Thyroid gland (tissue), 4 donors: ENCODE data around the gene UBE4A. TPM values are rescaled to one million over a fixed set of nuclear protein-coding genes. Genes with fewer than 3 reads are reported as not detected.

Source experiments
- DNase-seq, 2 donors: peaks; one replicate each; pipeline ENCODE4 v3.0.0-alpha.2; 2019
- H3K27ac ChIP-seq, 3 donors: fragments of 200-600 bp; sonication (generic); 1 replicate in 2 of 3; 2 replicates in 1 of 3; pipeline ENCODE4 v1.5.1; 2016 to 2019; ENCODE audit warnings: mild to moderate bottlenecking in 1 of 3, moderate library complexity in 1 of 3
- H3K27me3 ChIP-seq: fragments of 200-600 bp; sonication (generic); one replicate; pipeline ENCODE4 v1.5.1; 2019
- H3K36me3 ChIP-seq, 2 donors: fragments of 200-600 bp; sonication (generic); one replicate each; pipeline ENCODE4 v1.5.1; 2016 to 2019
- H3K4me1 ChIP-seq, 2 donors: fragments of 200-600 bp; sonication (generic); one replicate each; pipeline ENCODE4 v1.5.1; 2017 to 2019
- H3K4me3 ChIP-seq, 3 donors: fragments of 200-600 bp; sonication (generic); replicated peaks in 1 of 3; 1 replicate in 2 of 3; 2 replicates in 1 of 3; pipeline ENCODE4 v1.5.1; 2016; ENCODE audit warnings: mild to moderate bottlenecking in 1 of 3
- H3K9me3 ChIP-seq: fragments of 200-600 bp; sonication (generic); one replicate; pipeline ENCODE4 v1.5.1; 2017
- CTCF ChIP-seq, 6 experiments: fragments of 200-600 bp in 3 of 6; fragments of 450-650 bp in 3 of 6; sonication (generic) in 3 of 6; IDR thresholded peaks; one replicate each; pipeline ENCODE4 v1.5.1; 2016 to 2019; ENCODE audit warnings: antibody characterized with exemption in 6 of 6, mild to moderate bottlenecking in 2 of 6, inconsistent platforms in 1 of 6, moderate library complexity in 1 of 6
- POLR2A ChIP-seq, 2 donors: fragments of 450-650 bp; IDR thresholded peaks; one replicate each; pipeline ENCODE4 v1.6.1; 2017; ENCODE audit warnings: antibody characterized with exemption in 2 of 2, mild to moderate bottlenecking in 2 of 2, moderate library complexity in 1 of 2
- WGBS, 2 donors: methylation state at CpG; one replicate each; pipeline ENCODE4 v1.1.5; 2017; 5-methylcytosine and 5-hydroxymethylcytosine counted together
- intact Hi-C: fragments of 100-400 bp; cut with DNase I; formaldehyde crosslinking; loops from one replicate; pipeline ENCODE4 v1.15.1; 2023
- total RNA-seq, 4 donors: library from RNA; depleted of rRNA; stranded (reverse); fragments of >200 nt; gene quantifications; one replicate each; pipeline ENCODE4 v1.2.3, GENCODE V29; 2016

The UBE4A gene
- total RNA-seq, 4 donors from 2014 or later: 42.7 to 57.3 (median 48.2) TPM

- no peaks in the 10 kb centered on the region for H3K27me3 ChIP-seq
- DNase-seq: peak; percentile 8 to 20
- no peaks in the 10 kb centered on the region for H3K9me3 ChIP-seq
- peak overlapping the region; percentile 71 to 91 (median 91) for H3K27ac ChIP-seq
- intact Hi-C loops: loop anchor here (2.0 kb wide), 1 partner anchor 36 kb away; the partner anchor contains the start of gene ATP5MG
- TF ChIP-seq CTCF (IDR thresholded peaks at IDR 0.05) (no peak), POLR2A (IDR thresholded peaks at IDR 0.05) (no peak)
- peak overlapping the region; percentile 51 to 95 (median 79) for H3K4me3 ChIP-seq
- no peaks in the 10 kb centered on the region for H3K36me3 ChIP-seq
- peaks cover 22 to 41% of the 10 kb centered on the region in 2 donors for H3K4me1 ChIP-seq
- 0% methylated on average over 1 to 4 of the region's 55 CpGs for WGBS, 2 donors
These were observed 77.3 kb downstream of the UBE4A start for GRCh38 chr11:118436639-118437207.

- Histone ChIP-seq H3K4me3 (peak overlapping the region; percentile 51 to 95 (median 79)), H3K9me3 (no peaks in the 10 kb centered on the region), H3K27me3 (no peaks in the 10 kb centered on the region), H3K27ac (peak overlapping the region; percentile 71 to 91 (median 91)), H3K4me1 (peaks cover 22 to 48% of the 10 kb centered on the region in 2 donors), H3K36me3 (no peaks in the 10 kb centered on the region)
- peak; percentile 44 to 51 for DNase-seq
- intact Hi-C loops: loop anchor here (2.0 kb wide), 1 partner anchor 37 kb away; the partner anchor contains the start of gene ATP5MG
- TF ChIP-seq CTCF (IDR thresholded peaks at IDR 0.05) (no peak), POLR2A (IDR thresholded peaks at IDR 0.05) (no peak)
- 1 to 3% methylated on average over 28 of the region's 28 CpGs for WGBS, 2 donors
These were observed 78.1 kb downstream of the UBE4A start for GRCh38 chr11:118437208-118438125.

GRCh38 chr11:118438314-118438931, 79.0 kb downstream of the UBE4A start:
- peak overlapping the region in 2 of 3 donors; percentile 79 to 95 for H3K4me3 ChIP-seq
- H3K4me1 ChIP-seq: peaks cover 29 to 56% of the 10 kb centered on the region in 2 donors
- WGBS, 2 donors: 2 to 4% methylated on average over 14 of the region's 14 CpGs
- no peaks in the 10 kb centered on the region for H3K27me3 ChIP-seq
- peak overlapping the region; percentile 71 to 91 (median 91) for H3K27ac ChIP-seq
- H3K36me3 ChIP-seq: no peaks in the 10 kb centered on the region
- no peaks in the 10 kb centered on the region for H3K9me3 ChIP-seq
- peak in 1 of 2 donors; percentile 29 for TF ChIP-seq POLR2A (IDR thresholded peaks at IDR 0.05)
- TF ChIP-seq CTCF (IDR thresholded peaks at IDR 0.05): no peak
- peak; percentile 68 to 69 for DNase-seq
- intact Hi-C loops: no loop called here

GRCh38 chr11:118439646-118440045, 80.2 kb downstream of the UBE4A start:
- no peak overlapping the region for H3K4me3 ChIP-seq
- H3K36me3 ChIP-seq: no peaks in the 10 kb centered on the region
- peaks cover 34 to 61% of the 10 kb centered on the region in 2 donors for H3K4me1 ChIP-seq
- TF ChIP-seq POLR2A (IDR thresholded peaks at IDR 0.05): no peak
- TF ChIP-seq CTCF (IDR thresholded peaks at IDR 0.05): no peak
- H3K9me3 ChIP-seq: no peaks in the 10 kb centered on the region
- intact Hi-C loops: no loop called here
- H3K27me3 ChIP-seq: no peaks in the 10 kb centered on the region
- H3K27ac ChIP-seq: no peak overlapping the region
- no peak for DNase-seq
